Endometrial microvascular endothelial cells (primary cell): ENCODE results near the gene CYS1. TPM values are rescaled to one million over a fixed set of nuclear protein-coding genes. Genes with fewer than 3 reads are reported as not detected.

Experiments
- in situ Hi-C: cut with HindIII; loops from 2 replicates; pipeline ENCODE4 v1.10.0; 2017; ENCODE audit warnings: low sequenced_read_pairs, low pct_unique_long_range_greater_than_20kb; ENCODE audit errors: inconsistent ontology term
- total RNA-seq: library from RNA; depleted of rRNA; stranded (reverse); fragments of >200 nt; gene quantifications from one replicate; pipeline ENCODE4 v1.2.3, GENCODE V29; 2015; ENCODE audit errors: inconsistent ontology term

Gene CYS1
- total RNA-seq, 1 donor from 2014 or later: not detected

DNA sequence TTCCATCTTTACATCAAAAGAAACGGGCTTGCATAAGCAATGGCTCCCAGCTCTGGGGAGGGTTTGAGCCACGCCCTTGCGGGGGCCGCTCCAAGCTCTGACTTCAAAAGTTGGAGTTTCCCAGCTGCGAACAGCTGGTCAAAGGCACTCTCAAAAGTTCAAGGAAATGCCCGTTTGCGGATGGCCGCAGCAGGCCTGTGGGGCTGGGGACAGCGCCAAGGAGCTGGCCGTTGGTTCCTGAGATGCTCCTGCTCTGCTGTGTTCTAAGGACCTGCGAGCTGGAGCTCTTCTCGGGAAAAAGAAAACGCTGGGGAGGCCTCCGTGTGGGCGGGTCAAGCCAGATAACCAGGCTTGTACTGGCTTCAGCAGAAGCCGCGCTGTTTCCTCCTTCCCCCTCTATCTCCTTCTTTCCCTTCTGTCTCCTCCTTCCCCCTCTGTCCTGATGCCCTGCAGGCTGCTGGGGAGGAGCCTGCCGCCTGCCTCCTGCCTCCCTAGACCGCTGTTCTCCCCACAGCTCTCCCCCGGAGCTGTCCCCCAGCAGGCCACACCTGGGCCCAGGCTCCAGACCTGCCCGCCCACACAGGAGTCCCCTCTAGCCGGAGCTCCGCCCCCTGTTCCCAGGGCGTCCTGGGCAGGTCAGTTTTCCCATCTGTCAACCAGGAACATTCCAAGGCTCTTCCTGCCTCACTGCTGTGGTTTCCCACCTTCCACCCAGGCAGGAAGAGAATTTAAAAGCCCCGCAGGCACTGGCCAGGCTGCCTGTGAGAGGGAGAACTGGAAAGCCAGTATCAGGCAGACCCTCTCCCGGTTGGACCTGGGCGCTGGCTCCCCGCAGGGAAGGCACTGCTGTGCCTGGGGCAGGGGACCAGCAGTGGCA is 22.7 kb downstream of the CYS1 start:
- in situ Hi-C loops: no loop called here

- in situ Hi-C loops: no loop called here
These were observed 23.8 kb downstream of the CYS1 start for GRCh38 chr2:10056439-10056838.

DNA sequence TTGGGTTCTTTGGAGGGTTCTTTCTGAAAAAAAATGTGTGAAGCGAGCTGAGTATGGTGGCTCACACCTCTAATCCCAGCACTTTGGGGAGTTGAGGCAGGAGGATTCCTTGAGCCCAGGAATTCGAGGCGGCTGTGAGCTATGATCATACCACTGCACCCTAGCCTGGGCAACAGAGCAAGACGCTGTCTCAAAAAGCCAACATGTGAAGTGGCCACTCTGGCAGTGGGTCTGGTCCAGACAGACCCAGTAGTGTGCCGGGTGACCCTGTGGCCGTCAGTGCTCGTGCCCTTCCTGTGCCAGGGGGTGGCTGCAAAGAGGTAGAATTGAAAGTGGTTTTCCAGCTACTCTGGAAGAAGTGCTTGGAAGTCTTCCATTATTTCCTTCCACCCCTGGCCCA is 25.2 kb downstream of the CYS1 start:
- in situ Hi-C loops: no loop called here

- in situ Hi-C loops: no loop called here
These were observed 25.8 kb downstream of the CYS1 start for GRCh38 chr2:10054424-10054823.

- in situ Hi-C loops: no loop called here
These were observed 26.9 kb downstream of the CYS1 start for GRCh38 chr2:10053351-10053750.

GRCh38 chr2:10052216-10052615 is 28.0 kb downstream of the CYS1 start:
- in situ Hi-C loops: no loop called here

DNA sequence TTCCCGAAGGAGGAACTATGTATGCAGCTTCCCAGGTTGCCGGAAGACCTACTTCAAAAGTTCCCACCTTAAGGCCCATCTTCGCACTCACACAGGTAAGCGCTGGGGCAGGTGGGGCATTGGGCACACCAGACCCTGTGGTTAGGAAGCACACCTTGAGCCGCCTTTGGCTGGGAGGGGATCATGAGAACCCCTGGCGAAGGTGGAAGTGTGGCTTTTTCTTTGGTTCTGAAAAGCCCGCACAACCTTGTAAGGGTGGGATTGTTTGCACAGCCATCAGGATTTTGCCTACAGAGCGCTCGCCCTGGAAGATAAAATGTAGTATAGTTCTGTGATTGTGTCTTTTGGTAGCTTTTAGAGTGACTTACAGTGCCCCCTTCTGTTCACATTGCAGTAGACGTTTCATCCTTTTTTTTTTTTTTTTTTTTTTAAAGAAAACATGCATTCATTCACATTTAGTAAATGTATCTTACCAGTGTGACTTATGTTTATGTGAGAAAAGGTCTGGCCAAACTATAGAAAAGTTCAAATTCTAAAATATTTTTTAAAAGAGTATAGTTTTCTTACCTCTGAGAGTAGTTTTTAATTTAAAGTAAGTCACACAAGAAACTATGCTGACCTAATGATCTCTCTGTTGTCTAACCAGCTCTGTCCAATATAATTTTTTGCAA is 31.6 kb downstream of the CYS1 start:
- in situ Hi-C loops: loop anchor here (25.0 kb wide), 1 partner anchor 236 kb away; no protein-coding TSS in a partner anchor

DNA sequence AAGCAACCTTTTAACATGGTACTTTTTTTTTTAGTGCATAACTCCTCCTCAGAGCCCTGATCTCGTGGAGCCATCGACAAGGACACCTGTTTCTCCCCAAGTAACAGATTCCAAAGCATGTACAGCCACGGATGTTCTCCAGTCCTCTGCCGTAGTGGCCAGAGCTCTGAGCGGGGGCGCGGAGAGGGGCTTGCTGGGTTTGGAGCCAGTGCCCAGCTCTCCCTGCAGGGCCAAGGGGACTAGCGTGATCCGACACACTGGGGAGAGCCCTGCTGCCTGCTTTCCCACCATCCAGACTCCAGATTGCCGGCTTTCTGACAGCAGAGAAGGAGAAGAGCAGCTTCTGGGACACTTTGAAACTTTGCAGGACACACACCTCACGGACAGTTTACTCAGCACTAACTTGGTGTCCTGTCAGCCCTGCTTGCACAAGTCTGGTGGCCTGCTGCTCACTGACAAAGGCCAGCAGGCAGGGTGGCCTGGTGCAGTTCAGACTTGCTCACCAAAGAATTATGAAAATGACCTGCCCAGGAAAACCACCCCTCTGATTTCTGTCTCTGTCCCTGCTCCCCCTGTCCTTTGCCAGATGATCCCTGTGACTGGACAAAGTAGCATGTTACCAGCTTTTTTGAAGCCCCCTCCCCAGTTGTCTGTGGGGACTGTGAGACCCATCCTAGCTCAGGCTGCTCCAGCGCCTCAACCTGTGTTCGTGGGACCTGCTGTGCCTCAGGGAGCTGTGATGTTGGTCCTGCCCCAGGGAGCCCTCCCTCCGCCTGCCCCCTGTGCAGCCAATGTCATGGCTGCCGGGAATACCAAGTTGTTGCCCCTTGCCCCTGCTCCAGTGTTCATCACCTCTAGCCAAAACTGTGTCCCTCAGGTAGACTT is 32.4 kb downstream of the CYS1 start:
- in situ Hi-C loops: loop anchor here (25.0 kb wide), 1 partner anchor 236 kb away; no protein-coding TSS in a partner anchor

GRCh38 chr2:10046931-10047330 is 33.3 kb downstream of the CYS1 start:
- in situ Hi-C loops: loop anchor here (25.0 kb wide), 1 partner anchor 235 kb away; no protein-coding TSS in a partner anchor

DNA sequence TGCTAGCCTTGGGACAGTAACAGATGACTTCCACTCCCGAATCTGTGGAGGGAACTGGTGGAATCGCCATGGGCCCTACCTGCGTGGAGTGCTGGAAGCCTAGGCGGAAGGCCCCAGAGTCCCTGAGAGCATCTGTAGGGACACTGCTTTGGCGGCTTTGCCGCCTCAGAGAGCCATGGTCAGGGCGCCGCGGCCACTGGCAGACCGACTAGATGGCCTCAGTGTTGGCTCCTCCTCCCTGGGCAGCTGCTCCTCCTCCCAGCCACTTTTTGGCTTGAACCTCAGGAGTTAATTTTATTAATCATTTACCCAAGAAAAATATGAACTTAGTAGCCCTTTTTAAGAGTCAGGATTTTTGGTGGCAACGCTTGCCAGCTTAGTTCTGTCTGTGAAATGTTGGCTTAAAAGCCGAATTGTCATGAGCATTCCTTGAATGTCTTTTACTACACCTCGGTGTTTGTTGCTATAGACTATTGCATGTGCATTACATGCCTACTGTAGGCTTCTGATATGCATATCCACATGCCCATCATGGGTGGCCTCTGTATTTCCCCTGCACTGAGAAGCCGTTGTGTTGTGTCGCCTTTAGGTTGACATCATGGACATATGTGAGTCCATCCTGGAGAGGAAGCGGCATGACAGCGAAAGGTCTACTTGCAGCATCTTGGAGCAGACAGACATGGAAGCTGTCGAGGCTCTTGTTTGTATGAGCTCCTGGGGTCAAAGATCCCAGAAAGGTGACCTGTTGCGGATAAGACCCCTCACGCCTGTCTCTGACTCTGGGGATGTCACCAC is 34.5 kb downstream of the CYS1 start:
- in situ Hi-C loops: loop anchor here (25.0 kb wide), 1 partner anchor 233 kb away; no protein-coding TSS in a partner anchor

DNA sequence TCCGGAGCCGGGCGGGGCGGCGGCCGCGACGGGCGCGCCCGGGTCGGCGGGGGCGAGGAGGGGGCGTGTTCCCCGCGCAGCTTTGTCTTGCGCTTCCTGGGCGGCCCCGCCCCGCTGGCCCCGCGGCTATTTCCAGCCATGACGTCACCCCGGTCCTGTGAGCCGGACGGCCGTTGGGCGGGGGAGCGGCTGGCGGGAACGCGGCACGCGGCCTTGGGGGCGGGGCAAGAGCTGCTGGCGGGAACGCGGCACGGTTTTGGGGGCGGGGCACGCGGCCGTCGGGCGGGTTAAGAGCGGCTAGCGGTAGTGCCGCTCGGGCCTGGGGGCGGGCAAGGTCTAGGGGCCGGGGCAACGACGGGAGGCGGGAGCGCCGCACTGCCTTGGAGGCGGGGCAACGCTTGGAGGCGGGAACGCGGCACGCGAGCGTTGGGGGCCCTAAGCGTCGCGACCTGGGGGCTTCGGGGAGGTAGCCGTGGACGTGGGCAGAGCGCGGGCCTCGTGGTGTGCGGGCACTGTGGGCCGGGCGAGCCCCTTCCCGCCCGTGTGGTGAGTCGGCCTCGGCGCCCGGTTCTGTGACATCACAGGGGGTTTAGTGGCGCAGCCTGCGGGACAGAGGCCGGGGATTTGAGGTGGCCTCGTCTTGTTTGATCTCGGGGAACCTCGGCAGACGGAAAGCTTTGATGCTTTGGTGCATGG is 36.2 kb downstream of the CYS1 start:
- in situ Hi-C loops: loop anchor here (25.0 kb wide), 1 partner anchor 232 kb away; no protein-coding TSS in a partner anchor

DNA sequence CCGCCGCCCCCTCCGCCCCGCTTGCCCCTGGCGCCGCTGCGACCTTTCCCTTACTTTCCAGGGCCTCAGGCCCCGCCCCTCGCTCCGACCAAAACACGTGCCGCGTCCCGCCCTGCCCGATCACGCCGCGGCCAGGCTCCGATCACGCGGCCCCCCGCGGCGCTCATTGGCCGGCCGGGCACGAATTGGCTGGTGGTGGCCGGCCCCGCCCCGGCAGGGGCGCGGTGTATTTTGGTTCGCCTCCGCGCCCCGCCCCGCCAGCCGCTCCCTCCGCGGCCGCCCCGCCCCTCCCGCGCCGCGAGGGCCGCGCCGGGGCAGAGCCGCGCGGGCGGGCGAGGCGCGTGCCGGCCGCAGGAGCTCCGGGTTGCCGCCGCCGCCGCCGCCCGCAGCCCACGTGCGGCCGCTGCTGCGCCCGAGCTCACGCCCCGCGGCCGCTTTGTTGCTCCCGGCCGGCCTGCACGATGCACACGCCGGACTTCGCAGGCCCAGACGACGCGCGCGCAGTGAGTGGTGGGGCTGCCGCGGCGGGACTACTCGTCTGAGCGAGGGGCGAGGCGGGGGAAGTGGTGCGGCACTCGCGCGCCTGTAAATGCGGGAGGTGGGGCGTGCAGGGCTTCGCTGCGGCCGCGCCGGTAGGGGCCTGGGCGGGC is 36.8 kb downstream of the CYS1 start, which contains the start of gene KLF11:
Gene KLF11, plus strand, starts transcription at position 295 of the 650 bp plus-strand sequence. Its CDS starts 167 bp downstream, at position 462.
- in situ Hi-C loops: loop anchor here (25.0 kb wide), 1 partner anchor 231 kb away; no protein-coding TSS in a partner anchor

DNA sequence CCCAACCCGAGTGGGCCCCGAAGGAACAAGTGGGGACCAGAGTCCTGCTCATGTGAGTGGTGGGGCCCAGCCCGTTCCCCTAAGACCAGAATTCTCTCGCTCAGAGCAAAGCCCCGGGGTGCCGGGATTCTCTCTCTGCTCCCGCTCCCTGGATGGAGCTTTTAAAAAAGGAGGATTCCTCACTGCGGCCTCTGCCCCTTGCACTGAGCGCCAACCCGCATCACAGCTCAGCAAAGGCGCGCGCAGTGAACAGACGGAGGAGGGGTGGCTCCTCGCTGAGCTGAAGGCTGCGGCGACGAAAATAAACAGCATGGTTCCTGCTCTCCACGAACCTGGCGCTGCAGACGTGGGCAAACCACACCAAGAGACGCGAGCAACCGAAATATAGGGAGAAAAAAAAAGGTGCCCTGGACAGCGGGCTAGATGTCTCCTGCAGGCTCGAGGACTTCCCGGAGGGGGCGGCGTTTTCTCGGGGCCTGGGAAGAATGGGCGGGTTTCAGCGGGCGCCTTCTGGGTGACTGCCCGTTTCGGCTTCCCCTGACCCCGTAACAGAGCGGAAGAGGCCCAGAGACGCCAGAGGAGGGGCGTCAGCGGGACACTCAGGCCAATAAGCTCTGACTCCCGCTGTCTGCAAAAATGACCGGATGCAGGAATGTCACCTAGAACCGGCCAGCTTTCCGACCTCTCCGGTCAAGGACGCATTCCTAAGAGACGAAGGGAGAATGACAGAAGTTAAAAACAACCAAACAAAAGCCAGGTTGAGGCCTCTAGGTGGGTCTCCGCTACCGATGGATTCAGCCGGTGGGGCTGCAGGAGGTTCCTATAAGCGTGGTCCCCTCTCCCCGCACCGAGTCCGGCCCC is 37.7 kb downstream of the CYS1 start:
- in situ Hi-C loops: loop anchor here (25.0 kb wide), 1 partner anchor 230 kb away; no protein-coding TSS in a partner anchor

DNA sequence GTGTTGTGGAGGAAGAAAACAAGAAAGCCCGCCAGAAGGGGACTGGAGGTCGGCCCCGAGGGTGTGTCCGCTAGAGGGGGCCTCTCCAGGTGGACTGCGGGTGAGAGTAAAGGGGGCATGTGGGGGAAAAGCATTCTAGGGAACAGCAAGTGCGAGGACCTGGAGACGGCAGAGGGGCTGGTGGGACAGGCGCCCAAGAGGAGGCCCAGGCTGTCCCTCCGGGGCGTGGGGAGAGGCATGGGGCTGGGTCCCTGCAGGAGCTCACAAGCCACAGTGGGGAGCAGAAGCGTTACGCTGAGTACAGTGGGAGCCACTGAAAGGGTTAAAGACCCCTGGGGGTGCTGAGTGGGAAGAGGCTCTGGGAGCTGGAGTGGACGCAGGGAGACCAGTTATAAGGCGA is 38.5 kb downstream of the CYS1 start:
- in situ Hi-C loops: loop anchor here (25.0 kb wide), 1 partner anchor 229 kb away; no protein-coding TSS in a partner anchor

DNA sequence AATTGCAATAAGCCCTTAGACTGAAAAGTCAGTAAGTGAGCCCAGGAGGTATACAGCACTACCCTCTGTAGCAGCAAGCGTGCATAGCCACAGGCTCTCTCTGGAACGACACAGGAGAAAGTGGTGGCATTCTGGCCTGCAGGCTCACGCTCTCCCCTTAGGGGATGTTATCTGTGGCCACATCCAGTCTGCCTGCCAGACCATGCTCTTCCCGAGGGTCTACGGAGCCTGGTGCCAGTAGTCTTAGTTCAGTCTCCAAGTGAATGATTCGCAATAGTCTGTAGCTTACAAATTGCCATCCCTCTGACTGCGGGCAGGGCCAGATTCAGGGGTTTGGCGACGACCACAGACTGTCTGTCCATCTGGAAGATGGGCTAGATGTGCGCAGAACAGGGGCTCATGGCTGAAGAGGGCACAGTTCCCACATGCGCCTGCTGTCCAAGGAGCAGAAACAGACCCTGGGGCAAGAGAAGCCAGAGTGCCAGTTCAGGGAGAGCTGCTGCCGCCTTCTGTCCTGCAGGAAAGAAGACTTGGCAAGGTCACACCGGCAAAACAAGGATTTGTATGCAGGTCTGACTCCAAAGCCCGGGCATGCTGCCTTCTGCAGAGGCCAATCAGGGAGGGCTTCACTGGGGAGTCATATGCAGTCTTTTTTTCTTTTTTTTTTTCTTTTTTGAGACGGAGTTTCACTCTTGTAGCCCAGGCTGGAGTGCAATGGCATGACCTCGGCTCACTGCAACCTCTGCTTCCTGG is 40.4 kb downstream of the CYS1 start:
- in situ Hi-C loops: loop anchor here (25.0 kb wide), 1 partner anchor 228 kb away; no protein-coding TSS in a partner anchor
